HL-60 (cell line): Measurements from ENCODE around the gene SCAI.

Experiments used
- GABPA ChIP-seq: IDR thresholded peaks from 2 replicates; pipeline ENCODE4 v1.6.1; 2012; ENCODE audit warnings: low read depth
- TF ChIP-seq, protein P1 (sequence below): IDR thresholded peaks from one replicate; pipeline ENCODE4 v1.5.1; 2011; ENCODE audit warnings: low read length, control low read depth, inconsistent platforms; ENCODE audit not compliant: insufficient read depth
- TF ChIP-seq, protein P2 (sequence below): IDR thresholded peaks from 2 replicates; pipeline ENCODE4 v1.6.1; 2012; ENCODE audit warnings: low read depth; ENCODE audit not compliant: insufficient replicate concordance

DNA sequence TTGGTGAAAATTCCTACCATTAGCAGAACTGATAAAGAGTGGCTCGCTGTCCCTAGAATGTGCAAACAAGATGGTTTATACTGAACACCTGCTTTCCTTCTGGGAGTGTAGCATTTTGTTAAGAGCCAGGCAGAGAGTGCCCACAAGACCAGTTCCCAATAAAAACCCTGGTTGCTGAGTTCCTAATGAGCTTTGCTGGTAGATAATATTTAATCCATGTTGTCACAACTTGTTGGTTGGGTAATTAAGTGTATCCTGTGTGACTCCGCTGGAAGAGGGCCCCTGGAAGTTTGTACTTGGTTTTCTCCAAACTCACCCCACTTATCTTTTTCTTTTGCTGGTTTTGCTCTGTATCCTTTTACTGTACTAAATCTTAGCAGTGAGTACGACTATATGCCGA, 162.9 kb downstream of the SCAI start:
- TF ChIP-seq, protein P1, sequence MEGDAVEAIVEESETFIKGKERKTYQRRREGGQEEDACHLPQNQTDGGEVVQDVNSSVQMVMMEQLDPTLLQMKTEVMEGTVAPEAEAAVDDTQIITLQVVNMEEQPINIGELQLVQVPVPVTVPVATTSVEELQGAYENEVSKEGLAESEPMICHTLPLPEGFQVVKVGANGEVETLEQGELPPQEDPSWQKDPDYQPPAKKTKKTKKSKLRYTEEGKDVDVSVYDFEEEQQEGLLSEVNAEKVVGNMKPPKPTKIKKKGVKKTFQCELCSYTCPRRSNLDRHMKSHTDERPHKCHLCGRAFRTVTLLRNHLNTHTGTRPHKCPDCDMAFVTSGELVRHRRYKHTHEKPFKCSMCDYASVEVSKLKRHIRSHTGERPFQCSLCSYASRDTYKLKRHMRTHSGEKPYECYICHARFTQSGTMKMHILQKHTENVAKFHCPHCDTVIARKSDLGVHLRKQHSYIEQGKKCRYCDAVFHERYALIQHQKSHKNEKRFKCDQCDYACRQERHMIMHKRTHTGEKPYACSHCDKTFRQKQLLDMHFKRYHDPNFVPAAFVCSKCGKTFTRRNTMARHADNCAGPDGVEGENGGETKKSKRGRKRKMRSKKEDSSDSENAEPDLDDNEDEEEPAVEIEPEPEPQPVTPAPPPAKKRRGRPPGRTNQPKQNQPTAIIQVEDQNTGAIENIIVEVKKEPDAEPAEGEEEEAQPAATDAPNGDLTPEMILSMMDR = no peak
- TF ChIP-seq, protein P2, sequence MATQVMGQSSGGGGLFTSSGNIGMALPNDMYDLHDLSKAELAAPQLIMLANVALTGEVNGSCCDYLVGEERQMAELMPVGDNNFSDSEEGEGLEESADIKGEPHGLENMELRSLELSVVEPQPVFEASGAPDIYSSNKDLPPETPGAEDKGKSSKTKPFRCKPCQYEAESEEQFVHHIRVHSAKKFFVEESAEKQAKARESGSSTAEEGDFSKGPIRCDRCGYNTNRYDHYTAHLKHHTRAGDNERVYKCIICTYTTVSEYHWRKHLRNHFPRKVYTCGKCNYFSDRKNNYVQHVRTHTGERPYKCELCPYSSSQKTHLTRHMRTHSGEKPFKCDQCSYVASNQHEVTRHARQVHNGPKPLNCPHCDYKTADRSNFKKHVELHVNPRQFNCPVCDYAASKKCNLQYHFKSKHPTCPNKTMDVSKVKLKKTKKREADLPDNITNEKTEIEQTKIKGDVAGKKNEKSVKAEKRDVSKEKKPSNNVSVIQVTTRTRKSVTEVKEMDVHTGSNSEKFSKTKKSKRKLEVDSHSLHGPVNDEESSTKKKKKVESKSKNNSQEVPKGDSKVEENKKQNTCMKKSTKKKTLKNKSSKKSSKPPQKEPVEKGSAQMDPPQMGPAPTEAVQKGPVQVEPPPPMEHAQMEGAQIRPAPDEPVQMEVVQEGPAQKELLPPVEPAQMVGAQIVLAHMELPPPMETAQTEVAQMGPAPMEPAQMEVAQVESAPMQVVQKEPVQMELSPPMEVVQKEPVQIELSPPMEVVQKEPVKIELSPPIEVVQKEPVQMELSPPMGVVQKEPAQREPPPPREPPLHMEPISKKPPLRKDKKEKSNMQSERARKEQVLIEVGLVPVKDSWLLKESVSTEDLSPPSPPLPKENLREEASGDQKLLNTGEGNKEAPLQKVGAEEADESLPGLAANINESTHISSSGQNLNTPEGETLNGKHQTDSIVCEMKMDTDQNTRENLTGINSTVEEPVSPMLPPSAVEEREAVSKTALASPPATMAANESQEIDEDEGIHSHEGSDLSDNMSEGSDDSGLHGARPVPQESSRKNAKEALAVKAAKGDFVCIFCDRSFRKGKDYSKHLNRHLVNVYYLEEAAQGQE = no peak
- no peak for TF ChIP-seq GABPA
